Ovary (tissue), 3 donors: ENCODE results near the gene FSTL1.

Experiments used
- CTCF ChIP-seq, 3 donors: fragments of 450-650 bp in 2 of 3; fragments of 200-600 bp in 1 of 3; IDR thresholded peaks; one replicate each; pipeline versions ENCODE4 v1.5.1 to v1.8.0; 2016 to 2022; ENCODE audit warnings: antibody characterized with exemption in 3 of 3, mild to moderate bottlenecking in 1 of 3
- EP300 ChIP-seq: sonication (generic); formaldehyde crosslinking; IDR thresholded peaks from one replicate; pipeline ENCODE4 v1.6.1; 2017; ENCODE audit warnings: antibody characterized with exemption
- POLR2A ChIP-seq: fragments of 450-650 bp; IDR thresholded peaks from one replicate; pipeline ENCODE4 v1.6.1; 2017; ENCODE audit warnings: antibody characterized with exemption, mild to moderate bottlenecking, moderate library complexity
- donor health status: DM: no; HTN: no; CAD: no.

DNA sequence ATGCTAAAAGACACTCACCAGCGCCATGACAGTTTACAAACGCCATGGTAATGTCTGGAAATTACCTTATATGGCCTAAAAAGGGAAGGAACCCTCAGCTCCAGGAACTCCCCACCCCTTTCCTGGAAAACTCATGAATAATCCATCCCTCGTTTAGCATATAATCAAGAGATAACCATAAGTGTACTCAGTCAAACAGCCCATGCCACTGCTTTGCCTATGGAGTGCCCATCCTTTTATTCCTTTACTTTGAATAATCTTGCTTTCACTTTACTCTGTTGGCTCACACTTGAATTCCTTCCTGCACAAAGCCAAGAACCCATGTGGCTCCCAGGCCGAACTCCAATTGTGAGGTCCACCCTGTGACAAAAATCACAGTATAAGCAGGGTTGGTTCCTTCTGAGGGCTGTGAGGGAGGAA, 19.1 kb upstream of the FSTL1 start:
- TF ChIP-seq CTCF (IDR thresholded peaks at IDR 0.05), result no peak
- TF ChIP-seq EP300, result no peak
- TF ChIP-seq POLR2A, result no peak
